Pancreas (tissue), 10 donors: Measurements from ENCODE around the gene MROH2B. TPM values are rescaled to one million over a fixed set of nuclear protein-coding genes. Genes with fewer than 3 reads are reported as not detected.
A peak's percentile ranks its signal among the peaks of the same experiment; 100 is the strongest.

Experiments
- ATAC-seq, 4 donors: fragments of 200-7000 bp; cut with Tn5 transposase; one replicate each; pipeline versions ENCODE4 v1.8.0 to v1.9.1; 2020; ENCODE audit warnings: mild to moderate bottlenecking in 4 of 4, moderate library complexity in 4 of 4
- DNase-seq, 6 donors: peaks; one replicate each; pipeline ENCODE4 v3.0.0-alpha.2; 2020
- FAIRE-seq: peaks from 2 replicates; lab custom pipeline; 2012; peaks lifted over from hg19 to GRCh38; lab: Jason Lieb, UNC
- H3K27ac ChIP-seq, 4 donors: fragments of 200-600 bp; sonication (generic); 1 replicate in 3 of 4; 2 replicates in 1 of 4; pipeline versions ENCODE4 v1.5.0 to v1.8.0; 2020
- H3K27me3 ChIP-seq, 4 donors: fragments of 200-600 bp; one replicate each; pipeline ENCODE4 v1.8.0; 2021
- H3K36me3 ChIP-seq, 3 donors: fragments of 200-600 bp; sonication (generic) in 1 of 3; one replicate each; pipeline versions ENCODE4 v1.5.0 to v1.8.0; 2020 to 2021
- H3K4me1 ChIP-seq, 3 donors: fragments of 200-600 bp; one replicate each; pipeline ENCODE4 v1.8.0; 2021
- H3K4me3 ChIP-seq, 4 donors: fragments of 200-600 bp; sonication (generic) in 2 of 4; one replicate each; pipeline versions ENCODE4 v1.5.0 to v1.8.0; 2020 to 2021
- H3K9me3 ChIP-seq, 4 donors: fragments of 200-600 bp; one replicate each; pipeline ENCODE4 v1.8.0; 2021
- WGBS, 2 donors: extraction: QIAGEN DNeasy Blood & Tissue Kit; methylation state at CpG; one replicate each; pipeline ENCODE4 v1.1.7; 2013; 5-methylcytosine and 5-hydroxymethylcytosine counted together
- intact Hi-C, 3 donors: fragments of 100-400 bp; cut with DNase I; formaldehyde crosslinking; loops; one replicate each; pipeline versions ENCODE4 v1.11.1 to v1.14.2; 2022
- polyA plus RNA-seq, 2 donors: library from polyadenylated mRNA; stranded (reverse); fragments of 200-250 nt; gene quantifications; one replicate each; pipeline ENCODE4 v1.2.3, GENCODE V29; 2013
- total RNA-seq, 6 donors: library from RNA; stranded (reverse); fragmentation: NEBNext Ultra II Directional in 4 of 6; extraction: Animal tissue kit (Norgen Biotek cat#: 25700) in 4 of 6; gene quantifications; one replicate each; pipeline versions ENCODE4 v1.2.1 to v1.2.4, GENCODE V29; 2021 to 2023
- TF ChIP-seq, protein P1 (sequence below), 4 donors: fragments of 200-600 bp; sonication (generic) in 3 of 4; IDR thresholded peaks; one replicate each; pipeline versions ENCODE4 v1.5.0 to v1.8.0; 2021; ENCODE audit warnings: antibody characterized with exemption in 4 of 4
- donor health status: healthy with polysubstance abuse.
- donor health status: DM: no; HTN: no; CAD: no; lungs with moderate emphysema.
- donor health status: DM: no; HTN: no; CAD: no.
- donor health status: control.
- donor health status: control.
- donor health status: Bipolar disorder and iron deficiency.
- donor health status: DM: yes; HTN: yes; CAD: no.
- donor health status: DM: no; HTN: no; CAD: no.
- donor health status: DM: no; HTN: no; CAD: no.
- donor health status: DM: yes; HTN: yes; CAD: no.

The MROH2B gene
- total and polyA plus RNA-seq, 8 donors = 0.03 TPM; not detected in 7

DNA sequence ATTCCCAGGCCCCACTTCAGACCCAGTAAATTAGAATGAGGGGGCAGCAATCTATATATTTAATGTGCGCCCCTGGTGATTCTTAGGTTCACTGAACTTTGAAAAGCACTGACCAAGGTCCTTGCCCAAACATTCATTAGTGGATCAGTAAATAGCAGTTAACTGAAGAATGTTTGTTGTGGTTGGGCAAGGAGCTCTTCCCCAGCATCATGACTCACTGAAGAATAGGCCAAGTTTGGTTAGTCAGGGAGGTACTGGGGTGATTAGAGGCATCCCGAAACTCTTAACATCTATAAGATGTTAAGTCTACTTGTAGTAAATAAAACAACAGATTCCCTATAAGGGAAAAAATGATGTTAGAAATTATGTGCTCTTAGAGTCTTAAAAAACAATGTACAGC lies 833 bp upstream of the MROH2B start:
- Histone ChIP-seq H3K36me3 (no peaks in the 10 kb centered on the region), H3K4me1 (no peaks in the 10 kb centered on the region), H3K9me3 (no peaks in the 10 kb centered on the region), H3K27me3 (no peaks in the 10 kb centered on the region), H3K27ac (no peak overlapping the region), H3K4me3 (no peak overlapping the region)
- intact Hi-C loops = no loop called here
- WGBS, 2 donors = 88 to 91% methylated on average over 2 of the region's 2 CpGs
- ATAC-seq (no peak), DNase-seq (no peak), FAIRE-seq (no peak)
- TF ChIP-seq, protein P1, sequence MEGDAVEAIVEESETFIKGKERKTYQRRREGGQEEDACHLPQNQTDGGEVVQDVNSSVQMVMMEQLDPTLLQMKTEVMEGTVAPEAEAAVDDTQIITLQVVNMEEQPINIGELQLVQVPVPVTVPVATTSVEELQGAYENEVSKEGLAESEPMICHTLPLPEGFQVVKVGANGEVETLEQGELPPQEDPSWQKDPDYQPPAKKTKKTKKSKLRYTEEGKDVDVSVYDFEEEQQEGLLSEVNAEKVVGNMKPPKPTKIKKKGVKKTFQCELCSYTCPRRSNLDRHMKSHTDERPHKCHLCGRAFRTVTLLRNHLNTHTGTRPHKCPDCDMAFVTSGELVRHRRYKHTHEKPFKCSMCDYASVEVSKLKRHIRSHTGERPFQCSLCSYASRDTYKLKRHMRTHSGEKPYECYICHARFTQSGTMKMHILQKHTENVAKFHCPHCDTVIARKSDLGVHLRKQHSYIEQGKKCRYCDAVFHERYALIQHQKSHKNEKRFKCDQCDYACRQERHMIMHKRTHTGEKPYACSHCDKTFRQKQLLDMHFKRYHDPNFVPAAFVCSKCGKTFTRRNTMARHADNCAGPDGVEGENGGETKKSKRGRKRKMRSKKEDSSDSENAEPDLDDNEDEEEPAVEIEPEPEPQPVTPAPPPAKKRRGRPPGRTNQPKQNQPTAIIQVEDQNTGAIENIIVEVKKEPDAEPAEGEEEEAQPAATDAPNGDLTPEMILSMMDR (IDR thresholded peaks at IDR 0.05) = no peak

DNA sequence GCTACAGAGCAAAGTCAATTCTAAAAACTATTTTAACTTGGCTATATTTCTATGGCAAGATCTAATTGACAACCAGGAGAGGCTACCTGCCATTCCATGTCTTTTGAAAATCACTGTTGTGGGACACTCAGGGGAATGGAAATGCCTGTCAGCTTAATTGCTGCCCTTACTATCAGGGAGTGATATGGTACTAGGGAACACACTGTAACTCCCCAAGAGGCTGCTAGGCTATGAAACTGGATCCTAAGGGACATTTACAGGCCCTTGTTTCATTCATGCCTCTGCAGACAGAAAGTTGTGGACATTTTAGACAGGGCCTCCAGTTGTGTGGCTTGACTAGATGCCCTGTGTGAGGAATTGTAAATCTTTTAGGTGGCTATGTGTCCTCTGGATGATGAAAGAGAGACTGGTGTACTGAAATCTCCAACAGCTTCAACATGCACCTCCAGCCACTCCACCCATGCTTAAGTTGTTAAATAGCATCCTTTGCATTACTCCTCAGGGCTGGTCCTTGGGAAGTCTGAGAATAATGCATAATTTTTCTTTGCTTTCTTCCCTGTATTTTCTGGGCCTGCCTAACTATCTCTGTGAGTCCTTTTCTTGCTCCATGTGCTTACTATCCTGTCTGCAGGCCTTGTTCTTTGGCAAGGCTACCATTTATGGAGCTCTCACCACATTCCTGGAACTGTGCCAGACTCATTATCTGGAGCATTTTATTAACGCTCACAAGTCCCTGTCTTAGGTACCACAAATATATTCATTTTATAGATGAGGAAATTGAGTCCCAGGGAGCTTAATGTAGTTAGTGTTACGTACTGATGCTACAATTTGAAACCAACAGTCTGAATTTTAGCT lies 3.2 kb downstream of the MROH2B start:
- Histone ChIP-seq H3K36me3 (no peaks in the 10 kb centered on the region), H3K27ac (no peak overlapping the region), H3K9me3 (no peaks in the 10 kb centered on the region), H3K27me3 (no peaks in the 10 kb centered on the region), H3K4me1 (no peaks in the 10 kb centered on the region), H3K4me3 (no peak overlapping the region)
- TF ChIP-seq, protein P1 (IDR thresholded peaks at IDR 0.05) = no peak
- ATAC-seq (no peak), FAIRE-seq (no peak), DNase-seq (no peak)
- intact Hi-C loops = no loop called here
- 74 to 80% methylated on average over 2 of the region's 2 CpGs for WGBS, 2 donors

DNA sequence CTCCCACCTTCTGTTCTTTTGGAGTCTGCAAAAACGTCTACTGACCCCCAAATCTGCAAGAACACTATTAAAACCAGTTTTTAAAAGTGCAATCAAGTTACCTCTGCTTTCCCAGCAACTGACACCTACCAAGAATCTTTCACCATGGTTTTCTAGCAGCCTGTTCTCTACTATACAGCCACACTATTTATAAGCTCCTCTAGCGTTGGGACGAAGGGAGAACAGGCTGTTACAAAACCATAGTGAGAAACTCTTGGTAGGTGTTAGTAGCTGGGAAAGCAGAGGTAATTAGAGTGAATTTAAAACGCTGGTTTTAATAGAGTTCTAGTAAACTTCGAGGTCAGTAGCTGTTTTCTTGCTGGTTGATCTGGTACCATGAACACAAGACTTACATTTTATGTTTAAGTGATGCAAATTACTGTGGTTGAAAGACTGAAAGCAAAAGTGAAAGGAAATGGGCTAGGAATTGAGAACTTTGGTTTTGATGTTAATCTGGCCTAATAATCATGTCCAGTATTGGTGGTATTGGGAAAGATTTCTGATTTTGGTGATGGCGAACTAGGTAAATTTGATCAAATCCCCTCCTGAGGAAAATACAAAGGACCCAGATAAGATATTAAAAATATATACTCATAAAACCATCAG lies 5.3 kb downstream of the MROH2B start:
- TF ChIP-seq, protein P1 (IDR thresholded peaks at IDR 0.05) = no peak
- intact Hi-C loops = no loop called here
- 56 to 69% methylated on average over 6 of the region's 6 CpGs for WGBS, 2 donors
- no peak for ATAC-seq
- Histone ChIP-seq H3K4me1 (no peaks in the 10 kb centered on the region), H3K27ac (no peak overlapping the region), H3K4me3 (no peak overlapping the region), H3K27me3 (no peaks in the 10 kb centered on the region), H3K9me3 (no peaks in the 10 kb centered on the region), H3K36me3 (no peaks in the 10 kb centered on the region)
- no peak for FAIRE-seq
- DNase-seq = no peak

DNA sequence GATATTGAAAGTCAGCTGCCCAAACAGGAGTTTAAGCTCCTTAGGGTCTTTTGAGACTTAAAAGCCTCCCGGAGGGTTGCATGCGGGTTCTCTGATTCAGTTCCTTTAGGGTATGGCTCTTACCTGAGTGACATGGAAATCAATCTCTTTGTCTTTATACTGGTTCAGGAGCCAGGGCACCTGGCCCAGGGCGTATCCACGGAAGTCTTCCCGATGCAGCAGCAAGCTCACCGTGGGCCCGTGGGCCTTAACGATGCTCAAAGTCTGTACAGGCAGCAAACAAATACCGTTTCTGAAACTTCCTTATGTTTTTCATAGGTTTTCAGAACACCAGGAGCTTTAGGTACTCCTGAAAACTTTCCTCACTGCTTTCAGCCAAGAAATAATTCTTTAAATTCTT lies 13.2 kb downstream of the MROH2B start:
- 89 to 94% methylated on average over 9 of the region's 9 CpGs for WGBS, 2 donors
- Histone ChIP-seq H3K4me3 (no peak overlapping the region), H3K27me3 (no peaks in the 10 kb centered on the region), H3K9me3 (no peaks in the 10 kb centered on the region), H3K4me1 (no peaks in the 10 kb centered on the region), H3K27ac (no peak overlapping the region), H3K36me3 (no peaks in the 10 kb centered on the region)
- FAIRE-seq = no peak
- intact Hi-C loops = no loop called here
- DNase-seq = no peak
- TF ChIP-seq, protein P1 (IDR thresholded peaks at IDR 0.05) = no peak
- ATAC-seq = no peak

DNA sequence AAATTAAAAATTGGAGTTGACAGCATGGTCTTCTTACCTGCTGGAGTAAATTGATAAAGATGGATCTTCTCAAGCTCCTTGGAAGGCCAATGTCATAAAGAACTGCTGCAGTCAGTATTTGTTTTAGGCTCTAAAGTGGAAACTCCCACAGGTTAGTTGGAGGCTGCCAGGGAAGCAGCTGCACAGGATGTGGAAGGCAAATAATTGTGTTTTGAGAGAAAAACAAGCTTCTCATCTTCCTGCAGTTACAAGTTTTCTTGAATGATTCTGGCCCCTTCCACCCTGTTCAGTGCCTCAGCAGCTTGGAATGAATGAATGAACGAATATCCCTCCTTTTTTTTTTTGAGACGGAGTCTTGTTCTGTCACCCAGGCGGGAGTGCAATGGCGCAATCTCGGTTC lies 13.9 kb downstream of the MROH2B start:
- Histone ChIP-seq H3K9me3 (no peaks in the 10 kb centered on the region), H3K4me1 (no peaks in the 10 kb centered on the region), H3K27ac (no peak overlapping the region), H3K27me3 (no peaks in the 10 kb centered on the region), H3K36me3 (no peaks in the 10 kb centered on the region), H3K4me3 (no peak overlapping the region)
- peak in 1 of 4 donors; percentile 15 for ATAC-seq
- FAIRE-seq = no peak
- DNase-seq = no peak
- intact Hi-C loops = no loop called here
- TF ChIP-seq, protein P1 (IDR thresholded peaks at IDR 0.05) = no peak
- 80 to 96% methylated on average over 4 to 5 of the region's 5 CpGs for WGBS, 2 donors
